GM19397 (cell line): ENCODE results near the gene CENPX.

Experiments used
- ATAC-seq: cut with Tn5 transposase; IDR thresholded peaks from one replicate; pipeline ENCODE4 v1.9.1; 2021; ENCODE audit warnings: mild to moderate bottlenecking, moderate library complexity; ENCODE audit not compliant: unreplicated experiment

Gene CENPX

GRCh38 chr17:82000803-82001570, 21.7 kb downstream of the CENPX start:
- no peak for ATAC-seq

GRCh38 chr17:81999976-82000802, 22.5 kb downstream of the CENPX start:
- ATAC-seq: no peak

DNA sequence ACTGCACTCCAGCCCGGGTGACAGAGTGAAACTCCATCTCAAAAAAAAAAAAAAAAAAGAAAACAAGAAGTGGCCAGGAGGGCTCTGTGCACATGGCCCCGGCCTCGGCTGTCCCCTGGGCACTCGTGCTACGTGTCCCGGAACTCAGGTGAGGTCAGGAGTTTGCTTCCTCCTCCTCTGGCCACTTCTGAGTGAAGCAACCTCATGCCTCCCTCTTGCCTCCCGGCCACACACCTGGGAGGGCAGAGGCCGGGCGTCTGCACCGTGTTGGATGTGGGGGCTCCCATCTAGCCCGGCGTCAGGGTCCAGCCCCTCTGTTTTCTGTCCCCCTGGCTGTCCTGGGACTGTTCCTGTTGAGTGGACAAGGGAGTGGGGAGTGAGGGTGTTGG, 23.1 kb downstream of the CENPX start:
- ATAC-seq: no peak

- no peak for ATAC-seq
These were observed 23.8 kb downstream of the CENPX start for GRCh38 chr17:81998691-81999438.

DNA sequence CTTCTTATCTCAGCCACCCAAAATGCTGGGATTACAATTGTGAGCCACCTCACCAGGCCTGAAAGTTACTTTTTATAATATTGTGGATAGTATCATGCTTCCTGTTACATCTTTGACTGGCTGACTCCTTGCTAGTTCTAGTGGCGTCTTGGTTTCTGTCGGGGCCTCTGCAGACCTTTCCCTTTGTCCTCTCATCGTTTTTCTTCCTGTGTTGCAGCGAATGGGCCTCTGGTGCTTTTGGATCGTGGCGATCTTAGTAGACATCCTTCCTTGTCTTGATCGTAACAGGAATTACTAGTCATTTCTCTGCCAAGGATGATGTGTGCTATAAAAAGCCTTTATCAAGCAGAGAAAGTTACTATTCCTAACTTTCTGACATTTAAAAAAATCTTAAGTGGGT, 24.5 kb downstream of the CENPX start:
- no peak for ATAC-seq

- no peak for ATAC-seq
These were observed 25.8 kb downstream of the CENPX start for GRCh38 chr17:81996757-81997441.

DNA sequence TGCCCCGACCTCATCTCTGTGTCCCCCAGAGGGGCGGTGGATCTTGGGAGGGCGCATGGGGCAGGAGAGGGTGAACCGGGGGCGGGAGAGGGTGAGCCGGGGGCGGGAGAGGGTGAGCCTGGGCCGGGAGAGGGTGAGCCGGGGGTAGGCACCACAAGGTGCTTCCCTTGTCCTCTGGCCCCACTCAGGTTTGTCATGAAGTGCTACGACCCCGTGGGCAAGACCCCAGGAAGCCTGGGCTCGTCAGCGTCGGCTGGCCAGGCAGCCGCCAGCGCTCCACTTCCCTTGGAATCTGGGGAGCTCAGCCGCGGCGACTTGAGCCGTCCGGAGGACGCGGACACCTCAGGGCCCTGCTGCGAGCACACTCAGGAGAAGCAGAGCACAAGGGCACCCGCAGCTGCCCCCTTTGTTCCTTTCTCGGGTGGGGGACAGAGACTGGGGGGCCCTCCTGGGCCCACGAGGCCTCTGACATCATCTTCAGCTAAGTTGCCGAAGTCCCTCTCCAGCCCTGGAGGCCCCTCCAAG, 26.4 kb downstream of the CENPX start:
- no peak for ATAC-seq

DNA sequence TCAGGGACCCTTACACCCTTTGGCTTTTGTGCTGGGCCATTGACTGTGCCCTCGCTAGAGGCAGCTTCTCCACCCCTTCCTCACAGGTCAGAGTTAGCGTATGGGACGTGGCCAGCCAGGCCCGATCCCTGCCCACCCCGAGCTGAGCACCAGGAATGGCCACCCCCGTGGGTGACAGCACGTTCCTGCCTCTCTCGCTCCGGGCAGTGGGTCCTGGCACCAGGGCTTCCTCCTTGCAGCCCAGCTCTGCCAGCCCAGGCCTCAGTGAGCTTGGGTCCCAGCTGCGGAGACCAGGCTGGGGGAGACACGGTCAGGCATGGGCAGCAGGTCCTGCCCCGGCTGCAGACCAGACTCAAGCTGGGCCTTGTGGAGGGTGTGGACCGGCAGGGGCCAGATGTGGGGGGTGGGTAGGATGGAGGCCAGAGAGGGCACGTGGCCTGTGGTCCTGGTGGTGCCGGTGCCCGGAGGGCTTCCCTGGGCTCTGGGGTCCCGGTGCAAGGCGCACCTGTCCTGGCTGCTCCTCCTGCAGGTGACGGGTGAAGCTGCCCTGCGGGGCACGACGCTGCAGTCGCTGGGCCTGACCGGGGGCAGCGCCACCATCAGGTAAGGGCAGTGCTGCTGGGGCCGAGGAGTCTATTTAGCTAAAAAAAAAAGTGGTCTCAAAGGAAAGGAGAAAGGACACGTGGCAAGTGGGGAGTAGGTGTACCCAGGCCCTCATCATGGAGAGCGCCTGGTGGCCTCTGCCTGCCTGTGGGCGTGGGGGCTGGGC, 27.0 kb downstream of the CENPX start:
- ATAC-seq: no peak

DNA sequence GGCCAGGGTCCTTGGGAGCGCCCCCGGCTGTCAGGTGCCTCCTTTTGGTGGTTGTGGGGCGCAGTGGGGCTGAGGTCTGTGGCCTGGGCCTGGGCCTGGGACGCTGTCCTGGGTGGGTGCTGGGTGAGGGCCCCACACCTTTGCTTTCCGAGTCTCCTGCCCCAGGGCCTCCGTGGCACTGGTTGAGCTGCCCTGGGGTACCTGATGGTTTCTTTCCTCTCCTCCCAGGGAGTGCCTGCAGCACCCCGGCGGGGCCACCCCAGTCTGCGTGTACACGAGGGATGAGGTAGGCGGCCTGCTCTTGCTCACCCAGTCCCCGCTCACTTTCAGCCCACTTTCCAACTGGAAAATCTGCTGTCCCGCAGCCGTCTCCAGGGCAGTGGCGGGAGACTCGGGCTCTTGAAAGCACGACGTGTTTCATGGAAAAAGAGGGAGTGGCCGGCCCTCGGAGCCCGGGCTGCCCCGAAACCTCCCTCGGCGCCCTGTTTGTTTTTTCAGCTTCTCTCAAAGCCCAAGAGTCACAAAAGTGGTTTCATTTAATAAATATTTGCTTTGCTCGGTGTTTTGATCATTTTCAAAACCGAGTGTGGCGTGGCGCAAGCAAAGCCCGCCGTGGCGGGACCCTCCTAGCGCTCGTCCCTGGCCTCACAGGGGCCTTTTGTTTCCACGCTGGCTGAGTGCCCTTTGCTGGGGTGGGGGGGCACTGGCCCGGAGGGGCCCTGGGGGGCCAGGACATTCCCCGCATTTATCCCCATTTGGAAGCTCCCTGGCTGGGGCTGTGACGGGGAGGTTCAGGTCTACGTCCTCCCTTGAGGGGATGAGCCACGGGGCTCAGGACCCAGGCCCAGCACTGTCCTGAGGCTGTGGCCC, 27.9 kb downstream of the CENPX start:
- no peak for ATAC-seq

GRCh38 chr17:81993729-81994592, 28.7 kb downstream of the CENPX start:
- no peak for ATAC-seq

GRCh38 chr17:81992306-81993102, 30.2 kb downstream of the CENPX start:
- ATAC-seq: no peak

DNA sequence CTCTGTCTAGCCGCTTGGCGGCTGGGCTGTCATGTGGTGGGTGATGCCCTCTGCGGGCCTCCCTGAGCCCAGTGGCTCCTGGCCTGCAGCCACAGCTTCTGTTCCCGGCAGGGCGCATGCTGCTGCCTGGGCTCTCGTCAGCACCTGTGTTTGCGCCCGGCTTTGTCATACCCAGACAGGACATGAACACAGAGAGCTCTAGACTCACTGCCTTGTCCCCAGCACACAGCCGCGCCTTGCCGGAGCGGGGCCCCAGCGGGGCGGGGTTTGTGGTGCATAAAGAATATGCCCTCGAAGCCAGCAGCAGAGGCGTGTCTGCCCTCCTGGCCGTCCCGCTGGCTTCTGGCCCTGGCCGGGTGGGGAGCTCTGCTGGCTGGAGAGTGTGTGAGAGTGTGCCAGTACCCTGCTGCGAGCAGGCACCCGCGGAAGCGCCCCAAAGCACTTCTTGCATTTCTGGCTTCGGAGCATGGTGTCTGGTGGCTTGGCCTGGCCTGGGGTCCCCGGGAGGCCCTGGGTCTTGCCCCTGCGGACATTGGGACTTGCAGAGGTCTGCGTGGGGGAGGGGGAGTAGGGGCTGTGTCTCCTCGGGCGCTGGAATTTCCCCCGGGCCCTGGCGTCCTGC, 30.9 kb downstream of the CENPX start:
- ATAC-seq: no peak

GRCh38 chr17:81990836-81991683, 31.6 kb downstream of the CENPX start:
- no peak for ATAC-seq

- no peak for ATAC-seq
These were observed 35.4 kb downstream of the CENPX start for GRCh38 chr17:81987161-81987770.

GRCh38 chr17:81986606-81987005, 36.1 kb downstream of the CENPX start:
- ATAC-seq: no peak
